GM21526 (cell line): ENCODE measurements around the gene RMC1.
"Not testable (repeated sequence)": the region's sequence is repeated elsewhere in the genome, so short reads cannot be mapped to it uniquely, and the experiment has no call there.

Experiments used
- ATAC-seq: cut with Tn5 transposase; IDR thresholded peaks from one replicate; pipeline ENCODE4 v1.9.1; 2021; ENCODE audit warnings: moderate library complexity; ENCODE audit not compliant: unreplicated experiment, low FRiP score

The RMC1 gene

GRCh38 chr18:23553887-23554286, 50.6 kb downstream of the RMC1 start:
- no peak for ATAC-seq

DNA sequence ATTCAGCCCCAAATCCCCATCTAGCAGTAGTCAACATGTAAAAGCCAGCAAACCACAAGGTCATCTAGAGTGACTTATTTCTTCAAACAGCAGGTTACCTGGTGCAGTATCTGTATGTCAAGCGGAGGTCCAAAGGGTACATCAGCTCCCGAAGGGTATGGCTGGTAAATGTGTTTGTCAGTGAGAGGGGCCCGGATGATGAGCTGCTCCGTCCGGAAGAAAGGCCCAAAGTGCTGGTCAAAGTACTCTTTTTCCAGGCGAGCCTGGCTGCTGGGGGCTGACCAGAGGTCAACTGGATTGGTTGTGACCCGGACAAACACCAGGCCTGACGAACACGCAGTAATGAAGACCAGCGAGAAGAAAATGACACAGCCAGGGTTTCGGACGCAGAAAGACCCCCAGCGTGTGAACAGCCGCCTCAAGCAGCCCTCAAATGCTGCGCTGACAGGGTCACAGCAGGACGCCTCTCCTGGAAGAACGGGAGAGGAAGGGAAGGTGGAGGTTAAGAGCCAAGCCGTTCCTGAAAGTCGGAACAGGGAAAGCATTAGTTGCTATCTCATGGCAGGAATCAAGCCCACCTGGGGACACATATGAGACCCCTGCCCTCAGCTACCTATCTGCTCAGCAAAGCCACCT, 53.0 kb downstream of the RMC1 start:
- no peak for ATAC-seq

DNA sequence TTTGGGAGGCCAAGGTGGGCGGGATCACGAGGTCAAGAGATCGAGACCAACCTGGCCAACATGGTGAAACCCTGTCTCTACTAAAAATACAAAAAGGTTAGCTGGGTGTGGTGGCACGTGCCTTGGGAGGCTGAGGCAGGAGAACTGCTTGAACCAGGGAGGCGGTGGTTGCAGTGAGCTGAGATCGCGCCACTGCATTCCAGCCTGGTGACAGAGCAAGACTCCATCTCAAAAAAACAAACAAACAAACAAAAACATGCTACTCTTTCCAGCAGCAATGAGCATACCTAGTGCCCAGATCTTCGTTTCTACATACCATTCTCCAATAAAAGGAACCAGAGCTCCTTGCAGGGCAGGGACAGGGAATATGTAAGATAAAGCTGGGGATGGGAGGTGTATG, 54.2 kb downstream of the RMC1 start:
- ATAC-seq: not testable (repeated sequence)

GRCh38 chr18:23560186-23560585, 56.9 kb downstream of the RMC1 start:
- ATAC-seq: no peak

- no peak for ATAC-seq
Measured at GRCh38 chr18:23563377-23564043, 60.2 kb downstream of the RMC1 start.

DNA sequence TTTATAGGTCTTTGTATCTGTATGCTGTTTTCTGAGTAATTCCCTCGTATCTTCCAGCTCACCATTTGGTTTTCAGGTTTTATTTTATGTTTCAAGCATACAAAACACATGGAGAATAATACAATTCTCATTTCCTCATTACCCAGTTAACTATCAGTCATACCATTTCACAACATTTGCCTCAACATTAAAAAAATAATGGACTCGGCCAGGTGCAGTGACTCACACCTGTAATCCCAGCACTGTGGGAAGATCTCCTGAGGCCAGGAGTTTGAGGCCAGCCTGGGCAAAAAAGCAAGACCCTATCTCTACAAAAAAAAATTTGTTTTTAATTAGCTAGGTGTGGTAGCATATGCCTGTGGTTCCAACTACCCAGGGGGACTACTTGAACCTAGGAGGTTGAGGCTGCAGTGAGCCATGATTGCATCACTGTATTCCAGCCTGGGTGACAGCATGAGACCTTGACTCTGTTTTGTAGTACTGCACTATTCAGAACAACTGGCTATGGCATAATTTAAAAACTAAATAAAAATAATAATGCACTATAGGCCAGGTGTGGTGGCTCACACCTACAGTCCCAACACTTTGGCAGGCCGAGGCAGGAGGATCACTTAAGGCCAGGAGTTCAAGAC, 62.7 kb downstream of the RMC1 start:
- no peak for ATAC-seq

- ATAC-seq: no peak
Measured at GRCh38 chr18:23567671-23568070, 64.4 kb downstream of the RMC1 start.

- no peak for ATAC-seq
Measured at GRCh38 chr18:23568281-23569138, 65.2 kb downstream of the RMC1 start.

DNA sequence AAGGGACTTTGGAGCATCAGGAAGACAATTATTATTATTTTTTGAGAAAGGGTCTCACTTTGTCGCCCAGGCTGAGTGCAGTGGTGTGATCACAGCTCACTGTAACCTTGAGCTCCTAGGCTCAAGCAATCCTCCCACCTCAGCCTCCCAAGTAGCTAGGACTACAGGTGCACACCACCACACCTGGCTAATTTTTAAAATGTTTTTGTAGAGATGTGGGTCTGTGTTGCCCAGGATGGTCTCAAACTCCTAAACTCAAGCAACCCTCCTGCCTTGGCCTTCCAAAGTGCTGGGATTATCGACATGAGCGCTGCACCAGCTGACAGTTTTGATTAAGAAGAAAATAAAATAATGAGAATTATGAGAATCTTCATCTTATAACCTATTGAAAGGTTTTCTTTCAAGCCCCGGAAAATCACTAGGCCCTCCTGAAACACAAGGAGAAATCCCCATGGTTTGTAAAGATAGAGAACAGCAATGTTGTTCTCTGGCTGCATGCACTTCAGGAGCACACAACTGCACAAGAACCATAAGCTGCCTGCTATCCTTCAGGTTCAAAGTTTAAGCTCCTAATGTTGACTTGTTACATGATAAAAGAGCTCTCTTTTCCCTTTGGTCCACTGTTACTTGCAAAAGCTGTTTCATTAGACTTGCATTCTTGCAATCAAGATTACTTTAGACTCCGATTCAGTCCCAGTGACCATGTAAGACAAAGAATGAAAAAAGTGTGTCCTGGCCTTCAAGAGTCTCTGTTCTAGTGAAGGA, 66.2 kb downstream of the RMC1 start:
- ATAC-seq: no peak

DNA sequence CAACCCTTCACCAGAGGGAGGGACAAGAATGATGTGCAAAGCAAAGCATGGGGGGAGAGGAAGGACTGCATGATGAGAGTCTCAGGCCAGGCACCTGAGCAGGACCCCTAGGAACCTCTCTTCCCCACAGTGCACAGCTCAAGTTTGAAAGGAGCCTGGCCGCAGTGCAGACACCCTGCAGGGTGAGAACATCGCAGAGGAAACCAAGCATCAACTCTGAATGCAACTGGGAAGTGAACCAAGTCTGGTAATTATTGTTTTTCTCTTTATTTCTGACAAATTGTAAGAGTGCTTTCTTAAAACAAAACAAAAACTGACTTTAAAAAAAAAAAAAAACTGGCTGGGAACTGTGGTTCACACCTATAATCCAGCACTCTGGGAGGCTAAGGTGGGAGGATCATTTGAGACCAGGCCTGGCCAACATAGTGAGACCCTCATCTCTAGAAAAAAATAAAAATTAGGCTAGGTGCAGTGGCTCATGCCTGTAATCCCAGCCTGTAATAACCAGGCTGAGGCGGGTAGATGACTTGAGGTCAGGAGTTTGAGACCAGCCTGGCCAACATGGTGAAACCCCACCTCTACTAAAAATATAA, 67.7 kb downstream of the RMC1 start:
- no peak for ATAC-seq

- no peak for ATAC-seq
Measured at GRCh38 chr18:23572012-23572411, 68.7 kb downstream of the RMC1 start.

DNA sequence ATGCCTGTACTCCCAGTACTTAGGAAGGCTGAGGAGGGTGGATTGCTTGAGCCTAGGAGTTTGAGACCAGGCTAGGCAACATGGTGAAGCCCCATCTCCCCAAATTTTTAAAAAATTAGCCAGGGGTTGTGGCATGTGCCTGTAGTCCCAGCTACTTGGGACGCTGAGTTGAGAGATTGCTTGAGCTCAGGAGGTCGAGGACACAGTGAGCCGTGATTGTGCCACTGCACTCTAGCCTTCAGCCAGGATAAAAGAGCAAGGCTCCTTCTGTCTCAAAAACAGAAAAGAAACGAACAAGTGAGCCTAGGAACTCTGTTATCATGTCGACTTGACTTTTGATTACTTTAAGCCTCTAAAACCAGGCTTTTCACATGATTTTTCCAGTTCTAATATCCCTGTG, 69.3 kb downstream of the RMC1 start:
- ATAC-seq: no peak

DNA sequence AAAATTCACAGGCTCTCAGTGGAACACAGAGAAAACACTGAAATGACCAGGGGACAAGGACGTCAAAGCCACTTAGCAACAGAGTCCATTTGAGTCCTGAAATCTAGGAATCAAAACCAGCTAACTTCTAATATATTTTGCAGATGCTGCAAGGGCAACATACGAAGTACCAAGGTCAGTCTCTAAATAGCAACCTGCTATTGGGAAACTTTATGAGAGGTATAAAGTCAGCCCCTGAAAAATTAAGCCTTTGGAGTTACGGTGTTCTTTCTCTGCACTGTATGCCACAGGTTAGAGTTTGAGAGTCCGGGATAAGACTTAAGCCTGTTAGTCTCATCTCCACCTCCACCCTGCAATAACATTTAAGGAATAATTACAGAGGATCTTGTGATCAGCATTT, 69.7 kb downstream of the RMC1 start:
- no peak for ATAC-seq

DNA sequence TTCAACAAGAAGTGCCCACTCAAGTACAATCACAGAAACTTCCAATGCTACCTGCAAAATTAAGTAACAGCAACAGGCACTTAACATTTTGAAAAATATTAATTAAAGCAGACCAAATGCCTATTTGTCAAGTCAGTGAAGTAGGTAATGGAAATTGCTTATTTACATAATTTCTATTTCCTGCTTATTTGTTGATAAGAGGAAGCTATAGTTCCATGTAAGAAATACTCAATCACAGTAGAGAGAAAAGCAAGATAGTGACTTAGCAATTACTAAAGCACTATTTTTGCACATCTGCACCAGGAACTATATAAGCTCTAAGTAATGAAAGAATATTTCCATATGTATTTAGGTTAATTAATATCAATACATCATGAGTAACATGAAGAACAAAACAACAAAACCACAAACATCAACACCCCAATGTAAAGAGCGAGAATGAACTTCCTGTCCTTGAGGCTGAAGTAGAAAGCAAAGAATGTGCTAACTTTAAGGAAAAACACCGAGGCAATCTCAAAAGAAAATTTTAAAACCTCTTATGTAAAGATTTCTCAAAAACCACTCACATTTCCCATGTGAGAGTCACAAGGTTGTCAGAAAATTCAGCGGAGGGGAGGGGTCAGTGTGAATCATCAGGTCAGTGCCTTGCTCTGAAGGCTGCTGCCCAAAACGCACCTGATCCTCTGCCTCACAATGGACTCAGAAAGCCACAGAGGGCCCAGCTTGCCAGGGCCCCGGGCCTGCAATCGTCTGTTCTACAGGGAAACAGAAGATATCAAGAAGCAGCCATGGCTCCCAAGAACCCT, 70.5 kb downstream of the RMC1 start:
- no peak for ATAC-seq

DNA sequence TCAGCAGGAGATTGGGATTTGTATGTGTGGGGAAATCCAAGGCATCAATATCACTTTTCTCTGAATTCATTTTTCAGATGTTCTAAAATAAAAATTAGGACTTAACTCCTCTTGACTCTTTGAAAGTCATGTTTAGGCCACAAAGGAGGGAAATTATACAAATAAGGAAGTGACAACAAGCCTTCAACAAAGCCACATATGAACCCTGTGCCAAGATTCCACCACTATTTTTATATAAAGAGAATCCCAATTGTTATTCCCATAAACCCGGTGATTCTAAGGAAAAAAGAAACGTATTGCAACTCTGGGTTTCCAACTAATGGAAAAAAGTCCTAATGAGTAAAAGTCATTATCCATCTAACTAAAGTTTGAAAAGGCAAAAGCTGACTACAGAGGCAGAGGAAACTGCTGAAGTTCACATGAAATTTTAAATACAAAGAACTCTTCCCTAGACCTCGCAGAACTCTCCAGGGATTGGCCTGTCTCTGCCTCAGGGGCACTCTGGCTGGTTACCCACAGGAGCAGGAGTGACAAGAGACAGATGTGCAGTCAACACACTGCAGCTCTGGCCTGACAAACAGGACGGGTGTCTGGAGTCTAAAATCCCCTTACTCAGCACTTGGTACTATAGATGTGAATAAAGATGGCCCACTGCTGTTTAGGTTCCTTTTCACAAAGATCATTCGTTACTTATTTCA, 71.4 kb downstream of the RMC1 start:
- no peak for ATAC-seq

DNA sequence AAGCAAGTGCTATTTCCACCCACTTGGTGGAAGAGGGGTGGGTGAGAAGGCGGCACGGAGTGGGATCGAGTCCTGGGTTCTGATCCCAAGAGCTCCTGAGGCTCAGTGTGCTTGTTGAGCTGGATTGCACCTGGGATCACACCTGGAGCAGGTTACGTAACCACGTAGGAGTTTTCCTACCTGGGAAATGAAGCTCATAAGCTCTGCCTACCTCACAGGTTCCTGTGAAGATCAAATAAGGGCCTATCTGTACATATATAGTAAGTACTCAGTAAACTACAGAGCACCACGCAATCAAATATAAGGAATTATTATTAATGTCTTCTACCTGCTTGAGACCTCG, 72.0 kb downstream of the RMC1 start:
- ATAC-seq: no peak

- not testable (repeated sequence) for ATAC-seq
Measured at GRCh38 chr18:23577521-23577920, 74.2 kb downstream of the RMC1 start.

DNA sequence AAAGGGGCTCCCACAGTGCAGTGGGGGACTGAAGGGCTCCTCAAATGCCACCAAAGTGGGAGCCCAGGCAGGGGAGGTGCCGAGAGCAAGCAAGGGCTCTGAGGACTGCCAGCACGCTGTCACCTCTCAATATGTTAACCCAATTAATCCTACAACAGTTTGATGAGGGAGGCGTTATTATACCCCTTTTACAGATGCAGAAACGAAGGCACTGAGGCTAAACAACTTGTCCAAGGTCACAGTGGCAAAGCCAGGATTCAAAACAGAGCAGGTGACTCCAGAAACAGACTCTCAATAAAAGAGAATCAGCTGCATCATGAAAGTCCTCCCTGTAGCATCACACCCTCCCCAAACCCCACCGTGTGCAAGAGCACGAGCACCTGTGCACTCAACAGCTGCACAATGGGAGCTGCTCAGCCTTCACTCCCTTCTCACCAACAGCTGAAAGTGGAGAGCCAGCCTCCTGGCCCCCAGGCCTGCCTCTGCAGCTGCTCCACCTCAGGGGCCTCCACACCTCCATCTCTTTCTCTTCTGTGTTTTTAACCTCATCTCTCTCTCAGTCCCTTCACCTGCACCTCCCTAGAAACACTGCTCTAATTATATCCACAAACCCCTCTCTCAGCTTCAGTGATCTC, 74.9 kb downstream of the RMC1 start:
- ATAC-seq: no peak
